GM04503 (cell line): ENCODE data around the gene P2RX6.

Source experiments
- DNase-seq: peaks from one replicate; pipeline ENCODE4 v3.0.0-alpha.2; 2012; ENCODE audit warnings: low read depth

The P2RX6 gene

DNA sequence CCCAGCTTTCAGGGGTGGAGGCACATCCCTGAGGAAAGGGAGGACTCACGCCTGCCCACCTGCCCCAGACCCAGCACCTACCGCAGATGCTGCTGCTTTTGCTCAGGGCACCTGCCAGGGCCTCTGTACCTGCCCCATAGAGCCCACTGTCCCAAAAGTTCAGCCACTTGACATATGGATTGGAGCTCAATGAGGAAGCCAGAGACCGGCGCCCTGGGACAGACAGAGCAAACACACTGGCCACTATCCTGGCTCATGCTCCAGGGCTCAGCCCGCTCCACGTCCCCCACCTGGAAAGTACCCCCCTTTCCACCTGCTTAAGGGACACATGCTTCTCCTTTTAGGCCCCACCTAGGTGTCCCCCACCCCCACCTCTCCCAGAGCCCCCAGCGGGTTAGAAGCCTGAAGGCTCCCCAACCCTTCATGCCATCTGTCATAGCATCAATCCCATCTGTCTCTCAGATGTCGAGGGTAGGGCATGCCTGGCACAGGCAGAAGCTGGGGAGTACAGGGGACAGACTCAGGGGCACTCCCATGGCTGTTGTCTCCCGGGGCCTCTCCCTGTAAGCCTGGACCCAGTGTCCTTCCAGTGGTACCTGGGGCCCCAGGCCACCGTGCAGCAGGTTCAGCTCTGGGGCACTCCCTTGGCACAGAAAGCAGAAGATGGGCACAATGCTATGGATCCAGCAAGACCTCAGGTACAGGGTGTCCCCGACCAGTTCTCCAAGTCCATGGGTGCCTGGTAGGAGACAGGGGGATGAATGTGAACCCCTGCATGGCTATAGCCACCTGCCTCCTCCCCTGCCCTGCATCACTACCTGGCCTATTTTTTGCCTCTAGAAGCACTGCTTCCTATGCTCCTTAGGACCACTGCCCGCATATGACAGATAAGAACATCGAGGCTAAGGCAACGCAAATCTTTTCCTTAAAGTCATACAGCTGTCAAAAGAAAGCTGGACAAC lies 2.2 kb upstream of the P2RX6 start:
- DNase-seq = no peak

DNA sequence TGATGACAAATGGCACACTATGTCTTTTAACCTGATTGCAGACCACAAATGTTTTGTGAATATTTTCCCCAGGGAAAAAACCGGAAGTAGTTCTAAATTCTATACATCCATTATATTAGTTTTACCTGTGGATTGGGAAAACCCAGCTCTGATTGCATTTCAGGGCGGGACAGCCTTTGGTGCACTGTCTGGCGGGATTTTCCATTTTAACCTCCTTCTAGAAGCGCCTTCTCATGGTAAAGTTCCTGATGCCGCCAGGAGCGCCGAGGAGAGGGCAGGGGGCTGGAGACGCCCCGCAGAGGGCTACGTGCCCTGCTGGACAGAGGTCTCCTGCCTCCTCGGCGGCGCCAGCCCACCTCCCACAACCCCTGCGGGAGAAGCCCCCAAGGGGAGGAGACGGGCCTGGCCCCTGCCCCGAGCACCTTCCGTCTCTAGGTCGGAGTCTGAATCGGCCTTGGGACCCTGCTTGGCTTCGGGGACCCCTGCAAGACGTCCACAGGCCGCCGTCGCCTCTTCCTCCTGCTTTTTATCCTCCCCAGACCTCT lies 1.2 kb upstream of the P2RX6 start:
- DNase-seq = no peak

DNA sequence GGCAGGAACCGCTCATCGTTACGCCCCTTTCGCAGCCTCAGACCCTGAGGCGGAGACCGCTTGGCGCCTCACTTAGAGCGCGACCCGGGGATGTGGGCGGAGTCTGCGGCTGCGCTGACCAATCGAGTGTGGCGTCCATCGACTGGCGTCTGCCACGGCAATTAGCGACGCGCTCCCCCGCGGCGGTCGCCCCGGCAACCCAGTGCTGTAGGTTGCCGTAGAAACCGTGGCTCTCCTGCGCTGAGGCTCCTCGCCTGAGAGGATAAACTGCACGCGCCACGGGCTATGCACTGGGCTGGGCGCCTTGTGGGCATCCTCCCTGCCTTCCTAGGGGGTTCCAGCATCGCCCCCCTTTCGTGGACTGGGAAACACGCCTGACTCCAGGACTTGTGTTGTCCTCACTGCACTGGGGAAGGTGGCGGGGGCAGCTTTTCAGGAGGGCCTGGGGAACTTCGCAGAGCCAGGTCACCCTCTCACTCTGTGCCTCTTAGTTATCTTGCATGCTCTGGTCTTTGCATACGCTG lies 701 bp upstream of the P2RX6 start:
- peak; percentile 53 for DNase-seq

DNA sequence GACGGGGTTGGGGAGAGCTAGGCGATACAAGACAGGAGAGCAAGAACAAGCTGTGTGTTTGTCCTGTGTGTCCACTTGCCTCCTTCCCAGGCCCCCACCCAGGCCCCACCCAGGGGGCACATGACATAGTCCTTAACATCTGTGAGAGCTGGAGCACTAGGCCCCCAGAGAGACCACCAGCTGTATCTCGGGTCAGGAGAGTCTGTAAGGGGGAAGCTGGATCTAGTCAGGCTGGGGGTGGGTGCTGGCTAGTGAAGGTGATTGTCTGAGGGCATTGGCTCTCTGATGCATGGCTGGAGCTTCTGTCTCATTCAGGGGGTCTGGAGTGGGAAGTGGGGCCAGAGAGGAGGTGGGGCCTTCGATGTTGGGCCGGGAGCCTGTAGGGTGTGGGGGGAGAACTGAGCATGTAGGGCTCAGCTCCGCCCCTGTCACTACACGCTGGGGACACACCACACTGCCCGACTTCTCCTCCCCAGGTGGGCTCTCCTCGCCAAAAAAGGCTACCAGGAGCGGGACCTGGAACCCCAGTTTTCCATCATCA lies 571 bp downstream of the P2RX6 start:
- DNase-seq = no peak

DNA sequence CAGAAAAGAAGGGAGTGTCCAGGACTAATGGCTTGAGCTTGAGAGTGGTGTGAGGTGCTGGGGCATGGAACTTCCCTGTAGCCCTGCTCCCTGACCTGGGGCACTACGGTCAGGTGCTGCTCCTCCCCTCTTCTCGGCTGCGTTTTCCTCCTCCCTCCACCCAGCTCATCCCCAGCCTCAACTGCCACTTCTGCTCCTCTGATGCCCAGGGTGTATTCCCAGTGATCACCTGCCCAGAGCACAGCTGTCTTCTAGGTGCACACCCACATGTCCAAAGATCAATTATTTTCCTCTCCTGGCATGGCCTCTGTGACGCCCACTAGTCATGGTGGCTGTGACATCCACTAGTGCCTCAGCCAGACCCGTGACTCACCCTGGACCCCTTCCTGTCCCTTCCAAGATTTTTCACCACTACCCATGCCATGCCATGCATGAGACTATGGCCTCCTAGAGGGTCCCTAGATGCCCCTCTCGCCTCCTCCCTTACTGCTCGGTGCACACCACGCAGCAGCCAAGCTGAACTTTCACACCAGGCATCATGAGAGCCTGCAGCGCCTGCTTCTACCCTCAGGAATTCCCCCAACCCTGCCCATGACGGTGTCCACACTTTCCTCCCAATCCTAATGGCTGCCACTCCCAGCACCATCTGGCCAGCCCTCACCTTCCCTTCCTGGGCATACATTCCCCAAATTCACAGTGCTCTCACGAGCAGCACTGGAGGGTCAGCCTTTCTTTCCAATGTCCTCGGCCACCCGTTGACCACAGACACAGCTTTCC lies 1.9 kb downstream of the P2RX6 start:
- no peak for DNase-seq

DNA sequence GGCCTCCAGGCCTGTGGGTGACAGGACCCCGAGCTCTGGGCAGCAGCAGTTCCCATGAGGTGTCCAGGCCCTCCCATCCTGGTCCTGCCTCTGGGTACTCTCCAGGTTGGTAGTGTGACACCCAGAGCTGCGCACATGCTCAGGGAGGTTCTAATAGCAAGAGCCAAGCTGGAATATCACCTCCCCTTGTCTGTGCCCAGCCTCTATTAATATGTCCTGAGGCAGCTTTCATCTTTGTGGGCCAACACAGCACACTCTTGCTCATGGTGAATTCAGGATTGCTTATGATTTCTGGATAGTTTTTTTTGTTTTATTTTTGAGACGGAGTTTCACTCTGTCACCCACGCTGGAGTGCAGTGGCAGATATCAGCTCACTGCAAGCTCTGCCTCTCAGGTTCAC lies 3.3 kb downstream of the P2RX6 start:
- no peak for DNase-seq

DNA sequence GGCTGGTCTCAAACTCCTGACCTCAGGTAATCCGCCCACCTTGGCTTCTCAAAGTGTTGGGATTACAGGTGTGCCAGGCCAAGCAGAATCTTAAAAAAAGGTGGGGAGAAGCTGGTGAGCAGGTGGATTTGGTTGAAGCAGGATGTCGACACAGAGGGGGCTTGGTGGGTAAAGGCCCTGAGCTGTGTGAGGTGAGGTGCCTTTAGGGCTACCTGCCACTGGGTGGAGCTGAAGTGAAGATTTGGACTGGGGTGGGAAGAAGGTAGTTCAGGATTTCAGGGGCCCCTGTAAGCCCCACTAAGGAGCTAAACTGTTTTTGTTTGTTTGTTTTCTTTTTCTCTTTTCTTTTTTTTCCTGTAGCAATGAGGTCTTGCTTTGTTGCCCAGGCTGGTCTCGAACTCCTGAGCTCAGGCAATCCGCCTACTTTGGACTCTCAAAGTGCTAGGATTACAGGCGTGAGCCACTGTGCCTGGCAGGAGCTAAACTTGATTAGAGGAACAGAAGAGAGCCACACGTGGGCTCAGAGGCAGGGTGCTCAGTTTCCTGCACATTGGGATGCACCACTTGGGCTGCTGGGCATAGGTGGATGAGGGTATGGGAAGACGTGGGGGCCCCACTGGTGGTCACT lies 6.0 kb downstream of the P2RX6 start:
- no peak for DNase-seq

DNA sequence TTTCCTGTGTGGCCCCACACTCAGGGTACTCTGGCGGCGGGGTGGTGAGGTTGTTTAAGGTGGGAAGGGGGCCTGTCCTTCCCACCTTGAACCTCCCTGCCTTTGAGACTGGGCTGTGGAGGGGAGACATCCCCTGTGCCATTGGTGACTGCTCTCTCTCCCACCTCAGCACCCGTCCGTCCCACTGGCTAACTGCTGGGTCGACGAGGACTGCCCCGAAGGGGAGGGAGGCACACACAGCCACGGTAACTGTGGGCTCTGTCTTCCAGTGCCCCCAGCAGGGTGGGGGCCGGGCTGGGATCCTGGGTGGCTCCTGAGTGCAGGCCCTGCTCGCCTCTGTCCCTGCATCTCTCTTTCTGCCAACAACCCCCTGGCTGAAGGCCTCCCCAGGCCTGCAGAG lies 7.5 kb downstream of the P2RX6 start:
- DNase-seq = no peak

DNA sequence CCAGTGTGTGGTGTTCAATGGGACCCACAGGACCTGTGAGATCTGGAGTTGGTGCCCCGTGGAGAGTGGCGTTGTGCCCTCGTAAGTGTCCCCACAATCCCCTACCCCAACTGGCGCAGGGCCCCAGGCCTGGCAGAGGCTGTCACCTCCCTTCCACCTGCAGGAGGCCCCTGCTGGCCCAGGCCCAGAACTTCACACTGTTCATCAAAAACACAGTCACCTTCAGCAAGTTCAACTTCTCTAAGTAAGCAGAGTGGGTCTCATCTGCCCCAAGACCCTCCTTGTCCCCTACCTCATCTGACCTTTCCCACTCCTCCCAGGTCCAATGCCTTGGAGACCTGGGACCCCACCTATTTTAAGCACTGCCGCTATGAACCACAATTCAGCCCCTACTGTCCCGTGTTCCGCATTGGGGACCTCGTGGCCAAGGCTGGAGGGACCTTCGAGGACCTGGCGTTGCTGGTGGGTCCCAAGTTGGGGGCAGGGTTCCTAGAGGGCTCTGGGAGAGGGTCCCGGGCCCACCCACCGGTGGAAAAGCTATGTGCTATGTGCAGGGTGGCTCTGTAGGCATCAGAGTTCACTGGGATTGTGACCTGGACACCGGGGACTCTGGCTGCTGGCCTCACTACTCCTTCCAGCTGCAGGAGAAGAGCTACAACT lies 8.1 kb downstream of the P2RX6 start:
- DNase-seq = no peak

DNA sequence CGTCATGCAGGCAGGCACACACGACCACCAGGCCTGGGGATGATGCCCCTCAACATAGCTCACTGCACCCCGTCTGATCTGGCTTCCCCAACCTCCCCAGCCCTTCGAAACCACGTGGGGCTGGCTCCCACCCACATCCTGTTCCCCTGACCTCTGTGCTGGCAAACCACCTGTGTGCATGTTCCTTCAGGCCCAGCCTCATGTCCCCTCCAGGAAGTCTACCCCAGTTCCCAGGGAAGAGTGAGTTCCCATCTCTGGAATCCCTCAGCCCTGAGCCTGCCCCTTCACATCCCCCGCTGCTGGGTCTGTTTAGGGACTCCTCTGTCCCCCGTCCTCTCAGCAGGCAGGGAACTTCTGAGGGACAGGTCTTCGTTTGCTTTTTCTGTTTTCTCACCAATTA lies 10.3 kb downstream of the P2RX6 start:
- no peak for DNase-seq

DNA sequence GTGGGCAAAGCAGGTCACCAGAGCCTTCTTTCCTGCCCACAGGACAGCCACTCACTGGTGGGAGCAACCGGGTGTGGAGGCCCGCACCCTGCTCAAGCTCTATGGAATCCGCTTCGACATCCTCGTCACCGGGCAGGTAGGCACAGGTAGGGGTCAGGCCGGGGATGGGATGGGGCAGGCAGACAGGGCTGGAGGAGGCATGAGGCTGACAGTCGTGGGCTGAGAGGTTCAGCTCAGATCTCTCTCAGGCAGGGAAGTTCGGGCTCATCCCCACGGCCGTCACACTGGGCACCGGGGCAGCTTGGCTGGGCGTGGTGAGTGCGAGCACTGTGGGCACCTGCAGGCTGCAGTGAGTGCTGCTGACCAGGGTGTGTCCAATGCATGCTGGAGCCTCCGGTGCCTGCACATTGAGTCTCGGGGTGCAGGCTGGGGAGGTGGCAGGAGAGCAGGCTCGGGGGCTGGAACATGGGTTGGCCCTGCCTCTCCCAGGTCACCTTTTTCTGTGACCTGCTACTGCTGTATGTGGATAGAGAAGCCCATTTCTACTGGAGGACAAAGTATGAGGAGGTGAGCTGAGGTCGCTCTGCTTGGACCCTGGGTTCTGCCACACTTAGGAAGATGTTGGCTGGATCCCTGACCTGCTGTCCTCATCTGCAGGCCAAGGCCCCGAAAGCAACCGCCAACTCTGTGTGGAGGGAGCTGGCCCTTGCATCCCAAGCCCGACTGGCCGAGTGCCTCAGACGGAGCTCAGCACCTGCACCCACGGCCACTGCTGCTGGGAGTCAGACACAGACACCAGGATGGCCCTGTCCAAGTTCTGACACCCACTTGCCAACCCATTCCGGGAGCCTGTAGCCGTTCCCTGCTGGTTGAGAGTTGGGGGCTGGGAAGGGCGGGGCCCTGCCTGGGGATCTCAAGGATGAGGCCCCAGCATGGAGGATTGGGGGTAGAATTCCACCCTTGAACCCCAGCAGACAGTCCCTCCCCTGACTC lies 11.1 kb downstream of the P2RX6 start:
- DNase-seq = no peak

DNA sequence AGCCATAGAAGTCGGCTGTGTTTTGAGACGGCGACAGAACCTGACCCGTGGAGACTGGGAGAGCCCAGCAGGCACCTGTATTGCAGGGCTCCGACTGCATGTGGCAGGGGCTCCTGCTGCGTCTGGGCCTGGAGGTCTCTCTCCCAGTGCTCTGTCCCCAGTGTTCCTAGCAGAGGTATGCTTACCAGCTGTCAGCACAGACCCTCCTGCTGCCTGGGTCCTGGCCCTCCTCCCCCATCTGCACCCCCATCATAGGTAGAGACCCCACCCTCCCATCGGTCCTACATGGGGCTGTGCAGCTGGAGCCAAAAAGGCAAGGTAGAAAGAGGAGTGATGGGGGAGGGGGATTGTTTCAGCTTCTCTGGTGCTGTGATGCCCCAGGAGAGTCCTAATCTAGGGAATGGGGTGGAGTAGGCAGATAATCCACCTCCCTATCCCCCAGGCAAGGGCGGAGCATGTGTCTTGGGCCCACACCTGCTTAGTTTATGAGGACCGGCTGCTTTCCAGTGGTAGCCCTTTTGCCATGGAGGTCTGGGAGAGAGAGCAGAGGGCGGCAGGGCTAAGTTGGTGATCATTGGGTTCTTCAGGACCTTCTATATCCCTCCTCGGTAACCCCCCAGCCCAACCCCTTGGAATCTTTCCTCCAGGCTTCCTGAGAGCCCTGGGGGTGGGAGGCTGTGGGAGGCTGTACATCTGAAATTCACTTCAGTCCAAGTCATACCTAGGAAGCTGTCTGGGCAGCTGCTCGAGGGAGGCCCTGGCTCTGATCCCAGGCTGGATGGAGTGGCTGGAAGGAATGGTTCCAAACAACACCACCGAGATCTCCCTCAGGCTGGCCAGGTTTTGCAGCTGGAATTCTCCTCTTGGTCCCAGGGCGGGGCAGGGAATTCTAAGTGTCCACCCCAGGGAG lies 12.1 kb downstream of the P2RX6 start:
- DNase-seq = no peak

DNA sequence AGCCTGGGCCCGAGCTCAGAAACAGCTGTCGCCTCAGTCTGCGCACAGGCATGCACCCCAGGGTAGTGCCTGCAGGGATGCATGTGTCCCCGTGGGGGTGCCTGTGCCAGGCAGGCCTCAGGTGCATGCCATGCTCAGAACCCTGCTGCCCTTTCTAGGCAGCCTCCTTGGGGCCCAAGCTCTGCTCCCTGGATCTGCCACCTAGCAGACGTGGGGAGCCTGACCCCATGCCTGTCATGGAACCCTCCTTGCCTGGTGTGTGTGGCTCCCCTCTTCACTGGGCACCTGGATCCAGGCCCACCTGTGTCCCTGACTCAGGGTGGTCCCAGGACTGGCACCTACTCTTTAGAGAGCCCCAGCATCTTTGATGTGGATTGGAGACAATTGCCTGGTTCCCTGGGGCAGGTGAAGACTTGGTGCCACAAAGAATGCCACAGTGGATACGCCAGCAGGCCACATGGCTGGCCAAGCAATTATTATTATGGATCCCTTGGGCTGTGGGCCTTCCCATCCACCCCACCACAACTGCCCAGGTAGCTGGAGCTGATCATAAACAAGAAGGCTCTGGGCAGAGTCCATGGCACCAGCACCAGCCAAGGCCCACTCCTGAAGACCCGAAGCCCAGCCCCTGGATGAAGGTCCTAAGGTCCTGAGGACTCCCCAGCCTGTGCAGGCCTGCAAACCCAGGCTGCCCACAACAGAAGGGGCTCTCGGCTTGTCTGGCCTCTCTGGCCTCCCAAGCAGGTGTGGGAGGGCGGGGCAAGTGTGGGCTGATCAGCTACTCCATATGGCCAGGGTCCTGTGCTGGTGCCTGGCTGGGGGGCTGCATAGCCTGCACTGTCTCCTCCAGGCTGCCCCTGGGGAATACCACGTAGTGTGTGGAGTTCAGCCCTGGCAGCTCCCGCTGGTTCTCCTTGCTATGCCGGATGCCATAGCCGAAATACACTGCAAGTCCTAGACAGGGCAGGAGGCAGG lies 13.6 kb downstream of the P2RX6 start:
- no peak for DNase-seq

DNA sequence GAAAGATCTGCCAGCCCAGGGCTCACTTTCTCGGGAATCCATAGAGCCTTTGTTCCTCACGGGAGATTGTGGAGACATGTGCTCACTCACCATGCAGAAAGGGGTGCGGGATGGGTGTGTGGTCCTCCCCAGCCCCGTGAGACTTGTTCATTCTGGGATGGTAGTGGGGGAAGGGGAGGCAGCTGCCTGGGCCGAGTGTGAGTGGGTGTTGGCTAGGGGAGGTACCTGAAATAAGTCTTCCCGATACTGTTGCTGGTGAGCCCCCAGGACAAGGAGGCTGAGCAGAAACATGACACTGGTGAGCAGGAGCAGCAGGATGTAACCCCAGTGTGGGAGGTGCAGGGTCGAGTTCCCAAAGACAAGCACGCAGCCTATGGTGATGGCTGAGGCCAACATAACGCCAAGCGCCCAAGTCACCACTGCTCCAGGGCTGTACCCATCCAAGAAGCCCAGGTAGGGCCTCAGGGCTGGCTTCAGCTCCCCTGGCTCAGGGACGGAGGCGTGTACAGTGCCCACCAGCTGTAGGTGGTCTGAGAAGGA lies 14.6 kb downstream of the P2RX6 start:
- DNase-seq = no peak

DNA sequence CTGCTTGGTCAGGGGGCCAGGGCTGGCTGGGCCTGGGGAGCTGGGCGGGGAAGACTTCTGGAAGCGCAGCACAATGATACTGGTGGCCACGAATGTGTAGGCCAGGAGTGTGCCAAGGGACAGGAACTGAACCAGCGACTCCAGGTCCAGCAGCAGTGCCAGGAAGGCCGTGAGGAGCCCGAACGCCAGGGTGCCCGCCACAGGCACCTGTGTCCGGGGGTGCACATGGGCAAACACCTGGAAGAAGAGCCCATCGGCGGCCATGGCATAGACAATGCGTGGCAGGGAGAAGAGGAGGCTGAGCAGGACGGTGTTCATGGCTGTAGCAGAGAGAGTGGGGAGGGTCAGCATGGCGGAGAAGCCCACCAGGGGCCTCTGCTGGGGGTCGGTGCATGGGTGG lies 15.1 kb downstream of the P2RX6 start:
- DNase-seq = no peak

DNA sequence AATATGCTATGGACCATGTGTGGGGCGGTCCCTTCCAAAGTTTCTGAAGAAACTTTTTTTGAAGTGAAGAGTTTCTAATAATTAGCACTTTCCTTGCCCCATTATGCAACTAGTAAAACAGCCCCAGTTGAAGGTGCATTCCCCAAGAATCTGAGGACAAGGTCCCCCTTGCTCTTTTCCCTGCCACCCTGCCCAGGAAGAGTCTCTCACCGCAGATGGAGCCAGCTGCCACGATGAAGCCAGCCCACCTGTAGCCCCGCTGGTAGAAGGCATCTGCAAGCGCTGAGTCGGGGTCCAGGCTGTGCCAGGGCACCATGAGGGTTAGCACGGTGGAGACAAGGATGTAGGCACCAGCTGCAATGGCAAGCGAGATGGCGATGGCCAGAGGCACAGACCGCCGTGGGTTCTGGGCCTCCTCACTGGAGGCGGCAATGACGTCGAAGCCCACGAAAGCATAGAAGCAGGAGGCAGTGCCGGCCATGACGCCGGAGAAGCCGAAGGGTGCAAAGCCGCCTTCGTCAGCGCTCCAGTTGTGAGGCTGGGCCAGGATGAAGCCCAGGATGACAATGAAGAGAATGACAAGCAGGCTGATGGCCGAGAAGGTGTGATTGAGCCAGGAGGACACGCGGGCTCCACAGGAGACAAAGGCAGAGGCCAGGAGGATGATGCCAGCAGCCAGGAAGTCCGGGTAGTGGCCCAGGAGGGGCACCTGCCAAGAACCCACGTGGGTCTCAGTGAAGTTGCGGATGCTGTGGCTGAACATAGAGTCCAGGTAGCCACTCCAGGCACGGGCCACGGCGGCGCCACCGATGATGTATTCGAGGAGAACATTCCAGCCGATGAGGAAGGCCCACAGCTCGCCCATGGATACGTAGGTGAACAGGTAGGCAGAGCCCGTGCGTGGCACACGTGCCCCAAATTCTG lies 15.9 kb downstream of the P2RX6 start:
- DNase-seq = no peak
